ENCODE measurements around the gene DLL4.
A peak's percentile ranks its signal among the peaks of the same experiment; 100 is the strongest.

DLL4 gene

GRCh38 chr15:40906991-40907802, 21.9 kb upstream of the DLL4 start:
- DNase-seq = peak; percentile 19

GRCh38 chr15:40908095-40908494, 21.0 kb upstream of the DLL4 start:
- no peak for DNase-seq

DNA sequence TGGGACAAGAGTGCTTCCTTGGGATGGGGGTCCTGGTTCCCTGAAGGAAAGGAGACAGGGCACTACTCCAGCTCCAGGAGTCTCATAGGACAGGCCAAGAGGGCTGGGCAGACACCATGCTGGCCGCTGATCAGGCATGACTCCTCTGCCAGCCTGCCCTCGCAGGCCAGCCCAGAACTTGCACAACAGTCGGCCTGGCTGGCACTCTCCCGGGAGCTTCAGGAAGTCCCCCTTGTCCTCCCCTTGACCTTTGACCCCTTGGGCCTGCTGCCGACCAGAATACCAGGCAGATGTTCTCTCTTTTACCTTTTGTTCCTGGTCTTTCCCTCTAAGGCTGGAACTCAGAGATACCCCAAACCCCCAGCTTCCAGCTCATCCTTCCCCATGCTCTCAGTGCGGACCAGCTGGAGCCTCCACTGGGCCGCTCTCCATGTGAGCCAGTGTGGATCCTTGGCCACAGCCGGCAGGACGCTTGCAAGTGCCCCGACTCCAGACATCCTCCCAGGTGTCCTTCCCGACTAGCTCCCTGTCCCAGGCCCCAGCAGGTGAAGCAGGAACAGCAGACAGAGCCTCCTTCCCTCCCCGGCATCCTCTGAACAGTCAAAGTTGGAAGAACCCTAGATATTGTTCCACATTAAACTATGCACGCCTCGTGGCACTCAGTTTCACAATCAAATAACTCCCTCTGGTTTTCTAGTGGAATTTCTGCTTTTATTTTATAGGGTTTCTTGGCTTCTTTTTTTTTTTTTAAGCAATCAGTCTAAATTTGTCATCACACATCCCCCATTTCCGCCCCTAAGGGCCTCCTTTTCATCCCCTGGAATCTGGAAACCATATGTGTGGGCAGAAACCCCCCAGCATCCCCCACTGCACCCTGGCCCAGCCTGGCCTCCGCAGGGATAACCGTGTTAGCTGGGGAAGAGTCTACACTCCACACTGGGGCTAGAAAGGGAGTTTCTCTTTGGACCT, 19.2 kb upstream of the DLL4 start:
- DNase-seq = no peak

GRCh38 chr15:40911141-40911540, 18.0 kb upstream of the DLL4 start:
- DNase-seq = no peak

GRCh38 chr15:40911693-40912092, 17.4 kb upstream of the DLL4 start:
- no peak for DNase-seq

- no peak for DNase-seq
Measured at GRCh38 chr15:40912478-40912877, 16.7 kb upstream of the DLL4 start.

DNA sequence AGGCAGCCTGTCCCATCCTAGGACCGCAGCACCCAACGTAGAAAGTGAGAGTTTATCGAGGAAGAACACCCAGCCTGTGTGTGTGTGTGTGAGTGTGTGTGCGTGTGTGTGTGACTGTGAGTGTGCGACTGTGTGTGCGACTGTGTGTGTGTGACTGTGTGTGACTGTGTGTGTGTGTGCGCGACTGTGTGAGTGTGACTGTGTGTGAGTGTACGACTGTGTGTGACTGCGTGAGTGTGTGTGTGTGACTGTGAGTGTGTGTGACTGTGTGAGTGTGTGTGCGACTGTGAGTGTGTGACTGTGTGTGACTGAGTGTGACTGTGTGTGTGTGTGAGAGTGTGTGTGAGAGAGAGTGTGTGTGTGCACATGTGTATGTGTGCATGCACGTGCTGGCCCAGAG, 15.1 kb upstream of the DLL4 start:
- no peak for DNase-seq

DNA sequence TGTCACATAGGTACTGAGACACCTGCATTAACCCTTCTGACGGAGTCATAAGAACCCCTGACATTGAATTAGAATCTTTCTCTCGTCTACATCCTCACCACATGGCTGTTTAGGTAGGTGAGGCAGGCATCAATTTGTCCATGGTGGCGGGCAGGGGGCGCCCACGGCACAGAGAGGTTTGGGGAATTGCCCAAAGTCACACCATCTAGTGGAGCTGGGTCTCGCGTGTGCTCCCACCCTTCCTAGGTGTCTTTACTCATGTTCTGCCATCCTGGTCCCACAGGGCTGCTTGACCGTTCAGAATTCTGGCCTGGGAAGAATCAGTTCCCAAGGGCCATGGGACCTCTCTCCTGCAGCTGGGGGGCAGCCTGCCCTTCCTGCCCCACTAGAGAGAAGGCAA, 14.7 kb upstream of the DLL4 start:
- no peak for DNase-seq

DNA sequence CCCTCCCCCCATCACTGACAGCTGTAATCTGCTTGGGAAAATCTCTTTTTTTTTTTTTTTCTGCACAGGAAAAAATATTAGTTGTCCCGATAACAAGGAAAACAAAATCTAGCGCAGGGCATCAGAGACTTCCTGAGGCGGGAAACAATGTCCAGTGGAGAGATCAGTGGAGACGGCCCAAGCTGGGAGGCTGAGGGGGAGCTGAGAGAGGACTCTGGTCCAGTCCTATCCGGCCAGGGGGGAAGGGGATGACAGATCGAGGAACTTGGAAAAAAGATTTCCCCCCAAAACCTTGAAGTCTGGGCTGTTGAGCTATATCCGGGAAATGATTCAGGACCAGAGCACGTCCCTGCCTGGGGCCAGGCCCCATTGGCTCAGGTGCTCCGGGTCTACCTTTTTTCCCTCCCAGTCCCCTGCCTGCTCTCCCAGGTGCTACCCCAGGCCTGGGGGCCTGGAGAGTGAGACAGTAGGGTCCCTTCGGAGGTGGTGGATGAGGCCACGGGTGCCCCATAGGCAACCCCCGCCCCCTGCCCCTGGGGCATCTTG, 14.0 kb upstream of the DLL4 start:
- no peak for DNase-seq

- no peak for DNase-seq
Measured at GRCh38 chr15:40915679-40916078, 13.5 kb upstream of the DLL4 start.

DNA sequence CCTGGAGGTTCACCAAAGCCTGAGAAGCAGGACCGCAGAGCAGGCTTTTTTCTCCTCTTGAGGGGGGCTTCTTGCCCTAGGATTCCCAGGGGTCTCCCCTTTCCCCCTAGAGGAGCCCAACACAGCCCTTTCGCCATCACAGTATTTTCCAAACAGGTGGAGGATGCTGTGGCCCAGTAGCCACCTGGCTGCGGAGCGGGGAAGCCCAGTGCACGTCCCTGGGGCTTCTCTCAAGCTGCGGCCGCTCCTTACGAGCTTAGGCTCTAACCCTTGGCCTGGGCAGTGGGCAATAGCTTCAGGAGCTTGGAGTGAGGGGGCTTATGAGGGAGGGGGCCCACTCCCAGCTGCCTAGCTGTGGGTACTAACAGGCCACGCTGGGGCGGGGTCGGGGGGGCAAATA, 11.6 kb upstream of the DLL4 start:
- no peak for DNase-seq

GRCh38 chr15:40918146-40918798, 10.9 kb upstream of the DLL4 start:
- DNase-seq = no peak

GRCh38 chr15:40918799-40919392, 10.2 kb upstream of the DLL4 start:
- no peak for DNase-seq

DNA sequence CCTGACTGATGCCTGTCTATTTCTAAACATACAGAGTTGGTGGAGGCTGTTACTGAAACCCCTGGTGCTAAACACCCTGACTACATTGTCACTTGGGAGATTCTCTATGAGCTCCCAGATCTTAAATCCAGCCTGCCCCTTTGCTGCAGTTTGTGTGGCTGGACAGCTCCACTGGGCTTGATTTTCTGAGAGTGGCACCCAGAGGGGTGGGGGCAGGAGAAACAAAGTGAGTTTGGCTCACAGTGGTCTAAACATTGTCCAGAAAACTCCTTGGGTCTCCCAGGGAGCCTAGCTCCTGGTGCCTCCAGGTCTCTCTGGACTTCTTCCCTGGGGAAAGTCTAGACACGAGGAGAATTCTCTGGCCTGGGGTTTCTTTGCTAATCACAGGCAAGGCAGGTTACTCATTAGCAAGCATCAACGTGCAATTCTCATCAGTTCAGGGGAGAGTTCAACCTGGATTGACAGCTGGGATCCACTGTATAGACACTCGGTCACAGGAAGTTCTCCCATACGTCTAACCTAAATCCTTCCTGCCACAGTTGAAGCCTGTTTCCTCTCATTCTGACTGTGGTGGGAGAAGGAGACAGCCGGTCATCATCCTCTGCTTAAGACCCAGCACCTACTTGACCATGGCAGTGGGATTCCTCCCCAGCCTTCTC, 7.1 kb upstream of the DLL4 start:
- no peak for DNase-seq

- DNase-seq = no peak
Measured at GRCh38 chr15:40922608-40923005, 6.5 kb upstream of the DLL4 start.

GRCh38 chr15:40923551-40923950, 5.6 kb upstream of the DLL4 start:
- no peak for DNase-seq

DNA sequence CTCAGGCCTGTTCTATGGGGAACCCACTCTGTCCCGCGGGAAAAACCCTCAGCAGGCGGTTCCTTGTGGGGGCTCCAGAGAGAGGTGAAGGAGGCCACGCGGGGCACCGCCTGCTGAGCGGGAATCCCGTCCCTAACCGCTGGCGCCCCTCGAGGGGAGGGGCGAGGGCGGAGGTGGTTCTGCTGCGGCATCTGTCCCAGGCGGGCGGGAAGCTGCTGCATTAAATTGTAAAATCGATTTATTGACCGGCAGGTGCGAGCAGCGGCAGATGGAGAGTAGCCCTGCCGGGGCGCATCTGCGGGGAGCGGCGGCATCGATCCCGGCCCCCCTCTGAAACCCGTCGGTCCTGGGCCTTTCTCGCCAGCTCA, 3.7 kb upstream of the DLL4 start:
- no peak for DNase-seq

DNA sequence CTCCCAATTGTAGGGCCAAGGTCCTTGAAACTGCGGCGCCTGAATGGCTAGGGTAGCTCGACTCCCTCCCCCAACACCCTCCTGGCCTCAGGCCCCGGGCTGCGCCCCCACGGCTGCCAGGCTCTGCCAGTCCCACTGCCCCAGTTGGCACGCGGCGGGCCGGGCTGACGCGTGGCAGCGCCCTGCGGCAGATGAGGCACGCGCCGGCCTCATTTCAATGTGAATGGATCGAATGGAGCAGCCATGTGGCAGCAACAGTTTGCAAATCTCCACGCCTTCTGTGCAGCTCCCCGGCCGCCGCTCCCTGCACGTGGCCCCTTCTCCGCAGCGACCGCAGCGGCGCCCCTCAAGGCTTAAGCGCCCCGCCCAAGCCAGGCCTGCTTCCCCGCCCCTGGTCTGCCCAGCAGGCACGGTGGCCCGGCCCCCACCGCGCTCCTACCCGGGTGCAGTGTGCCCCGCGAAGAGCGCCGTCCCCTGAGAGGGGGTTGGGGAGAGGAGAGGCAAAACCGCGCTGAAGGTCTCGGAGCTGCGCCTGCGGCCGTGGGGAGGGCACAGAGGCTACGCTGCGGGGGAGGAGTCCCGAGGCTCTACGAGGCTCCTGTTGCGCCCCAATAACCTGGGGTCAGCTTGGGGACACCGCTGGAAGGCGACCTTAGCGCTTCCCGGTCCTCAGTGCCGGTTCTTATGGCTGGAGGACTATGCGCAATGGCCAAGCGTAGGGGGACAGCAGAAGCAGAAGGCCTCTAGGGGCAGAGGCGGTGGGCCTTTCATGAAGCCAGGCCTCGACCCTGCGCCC, 3.1 kb upstream of the DLL4 start:
- DNase-seq = no peak

DNA sequence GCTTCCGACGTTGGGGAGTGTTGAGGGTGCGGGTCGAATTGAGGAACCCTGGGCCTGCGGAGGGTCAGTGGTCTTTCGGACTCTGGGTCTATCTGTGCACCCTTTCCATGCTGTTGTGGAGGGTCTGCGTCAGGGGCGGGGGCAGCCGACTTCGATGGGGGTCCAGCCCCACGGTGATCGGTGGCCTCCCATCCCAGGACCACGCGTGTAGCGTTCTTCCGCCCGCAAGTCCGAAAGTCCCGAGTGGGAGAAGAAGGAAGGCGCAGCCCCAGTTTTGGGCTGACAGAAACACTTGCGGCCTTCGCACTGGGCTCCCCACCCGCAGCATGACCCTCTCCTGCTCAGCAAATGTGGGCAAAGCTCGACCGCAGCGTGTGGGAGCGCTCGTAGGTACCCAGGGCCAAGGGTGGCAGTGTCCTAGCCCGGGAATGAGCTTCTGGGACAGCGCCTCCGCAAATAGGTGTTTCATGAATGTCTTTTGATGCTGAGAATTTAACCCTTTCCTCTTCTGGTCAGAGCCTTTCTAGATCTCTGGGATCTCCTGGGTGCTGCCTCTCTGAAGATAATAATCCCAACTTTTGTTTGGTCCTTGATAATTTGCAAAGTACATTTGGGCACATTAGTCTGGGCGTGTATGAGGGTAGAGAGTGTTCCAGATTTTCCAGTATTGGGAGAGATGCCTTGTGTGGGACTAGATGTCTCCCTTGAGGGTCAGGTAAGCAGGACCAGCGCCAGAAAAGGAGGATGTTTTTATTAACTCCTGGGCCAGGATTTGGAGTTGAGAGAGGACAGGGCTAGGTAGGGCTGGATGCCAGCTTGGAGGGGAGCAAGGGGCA, 2.3 kb upstream of the DLL4 start:
- DNase-seq = no peak

GRCh38 chr15:40927495-40927872, 1.7 kb upstream of the DLL4 start:
- DNase-seq = no peak
